Breast epithelium (tissue), 4 donors: ENCODE results near the gene DHRS12. TPM values are rescaled to one million over a fixed set of nuclear protein-coding genes. Genes with fewer than 3 reads are reported as not detected.

Experiments
- DNase-seq, 2 donors: peaks; one replicate each; pipeline ENCODE4 v3.0.0-alpha.2; 2019; ENCODE audit warnings: low spot score in 2 of 2
- H3K27ac ChIP-seq, 2 donors: fragments of 200-600 bp; sonication (generic) in 1 of 2; one replicate each; pipeline ENCODE4 v1.5.1; 2016 to 2019; ENCODE audit warnings: mild to moderate bottlenecking in 1 of 2
- H3K27me3 ChIP-seq, 2 donors: fragments of 200-600 bp; sonication (generic) in 1 of 2; one replicate each; pipeline versions ENCODE4 v1.5.1 to v1.6.0; 2017 to 2019; ENCODE audit warnings: control low read depth in 1 of 2, mild to moderate bottlenecking in 1 of 2
- H3K36me3 ChIP-seq: fragments of 200-600 bp; one replicate; pipeline ENCODE4 v1.5.1; 2019
- H3K4me1 ChIP-seq, 2 donors: fragments of 200-600 bp; sonication (generic); one replicate each; pipeline ENCODE4 v1.5.1; 2016 to 2019; ENCODE audit warnings: control low read depth in 1 of 2
- H3K4me3 ChIP-seq, 3 donors: fragments of 200-600 bp; sonication (generic); 1 replicate in 2 of 3; 2 replicates in 1 of 3; pipeline ENCODE4 v1.5.1; 2016 to 2019; ENCODE audit warnings: mild to moderate bottlenecking in 3 of 3, moderate library complexity in 2 of 3
- H3K9me3 ChIP-seq, 2 donors: fragments of 200-600 bp; sonication (generic) in 1 of 2; one replicate each; pipeline ENCODE4 v1.5.1; 2016 to 2019; ENCODE audit warnings: control low read depth in 1 of 2
- CTCF ChIP-seq, 3 donors: fragments of 450-650 bp; IDR thresholded peaks; one replicate each; pipeline ENCODE4 v1.5.1; 2016 to 2017; ENCODE audit warnings: antibody characterized with exemption in 3 of 3, mild to moderate bottlenecking in 3 of 3, moderate library complexity in 3 of 3
- POLR2A ChIP-seq: fragments of 450-650 bp; IDR thresholded peaks from one replicate; pipeline ENCODE4 v1.6.1; 2016; ENCODE audit warnings: antibody characterized with exemption, mild to moderate bottlenecking, moderate library complexity
- POLR2AphosphoS5 ChIP-seq, 3 donors: sonication (generic); formaldehyde crosslinking; IDR thresholded peaks; one replicate each; pipeline ENCODE4 v1.6.1; 2017; ENCODE audit warnings: antibody characterized with exemption in 3 of 3
- intact Hi-C: fragments of 100-400 bp; cut with DNase I; formaldehyde crosslinking; loops from one replicate; pipeline ENCODE4 v1.15.1; 2023; ENCODE audit warnings: low total_unique reads
- total RNA-seq, 3 donors: library from RNA; depleted of rRNA; stranded (reverse); fragments of >200 nt; gene quantifications; one replicate each; pipeline ENCODE4 v1.1.0, GENCODE V29; 2016

DHRS12 gene
- total RNA-seq, 3 donors from 2014 or later, result 16.2 to 35.7 (median 16.4) TPM

- Histone ChIP-seq H3K4me1 (peaks cover 6 to 14% of the 10 kb centered on the region in 2 donors), H3K27ac (no peak overlapping the region), H3K9me3 (no peaks in the 10 kb centered on the region), H3K36me3 (no peaks in the 10 kb centered on the region), H3K27me3 (no peaks in the 10 kb centered on the region), H3K4me3 (no peak overlapping the region)
- TF ChIP-seq CTCF (IDR thresholded peaks at IDR 0.05), result peak; percentile 33 to 80 (median 56)
- no peak for TF ChIP-seq POLR2AphosphoS5 (IDR thresholded peaks at IDR 0.05)
- TF ChIP-seq POLR2A, result no peak
- peak in 1 of 2 donors; percentile 80 for DNase-seq
- intact Hi-C loops, result no loop called here
These were observed 6.1 kb downstream of the DHRS12 start for GRCh38 chr13:51797664-51798488.

GRCh38 chr13:51796546-51796945, 7.4 kb downstream of the DHRS12 start:
- Histone ChIP-seq H3K27me3 (no peaks in the 10 kb centered on the region), H3K36me3 (no peaks in the 10 kb centered on the region), H3K9me3 (no peaks in the 10 kb centered on the region), H3K4me3 (no peak overlapping the region), H3K4me1 (peaks cover 0 to under 1% of the 10 kb centered on the region in 2 donors), H3K27ac (no peak overlapping the region)
- no peak for DNase-seq
- TF ChIP-seq POLR2A, result no peak
- TF ChIP-seq POLR2AphosphoS5 (IDR thresholded peaks at IDR 0.05), result no peak
- no peak for TF ChIP-seq CTCF (IDR thresholded peaks at IDR 0.05)
- intact Hi-C loops, result no loop called here

GRCh38 chr13:51795419-51795818, 8.5 kb downstream of the DHRS12 start:
- TF ChIP-seq POLR2A (no peak), POLR2AphosphoS5 (IDR thresholded peaks at IDR 0.05) (no peak), CTCF (IDR thresholded peaks at IDR 0.05) (no peak)
- Histone ChIP-seq H3K9me3 (no peaks in the 10 kb centered on the region), H3K4me1 (no peaks in the 10 kb centered on the region), H3K4me3 (no peak overlapping the region), H3K27ac (no peak overlapping the region), H3K27me3 (no peaks in the 10 kb centered on the region), H3K36me3 (no peaks in the 10 kb centered on the region)
- intact Hi-C loops, result no loop called here
- DNase-seq, result no peak

- Histone ChIP-seq H3K27ac (no peak overlapping the region), H3K9me3 (no peaks in the 10 kb centered on the region), H3K4me3 (no peak overlapping the region), H3K4me1 (no peaks in the 10 kb centered on the region), H3K27me3 (no peaks in the 10 kb centered on the region), H3K36me3 (no peaks in the 10 kb centered on the region)
- intact Hi-C loops, result no loop called here
- TF ChIP-seq POLR2A (no peak), POLR2AphosphoS5 (IDR thresholded peaks at IDR 0.05) (no peak), CTCF (IDR thresholded peaks at IDR 0.05) (no peak)
- DNase-seq, result no peak
These were observed 9.0 kb downstream of the DHRS12 start for GRCh38 chr13:51794964-51795363.

- H3K27ac ChIP-seq, result no peak overlapping the region
- intact Hi-C loops, result no loop called here
These were observed 10.2 kb downstream of the DHRS12 start for GRCh38 chr13:51793570-51794271.

More at GRCh38 chr13:51793570-51794271, 10.2 kb downstream of the DHRS12 start:
- H3K4me1 ChIP-seq, result no peaks in the 10 kb centered on the region
- TF ChIP-seq CTCF (IDR thresholded peaks at IDR 0.05), result no peak
- no peak overlapping the region for H3K4me3 ChIP-seq
- H3K36me3 ChIP-seq, result no peaks in the 10 kb centered on the region
- H3K9me3 ChIP-seq, result no peaks in the 10 kb centered on the region
- no peak for DNase-seq
- H3K27me3 ChIP-seq, result no peaks in the 10 kb centered on the region
